Measurements from ENCODE around the gene GREB1.

- TF ChIP-seq CTCF (IDR thresholded peaks at IDR 0.05), result no peak
- no peak for TF ChIP-seq EZH2 (IDR thresholded peaks at IDR 0.05; ENCODE audit: borderline replicate concordance, insufficient read depth, low read depth, low read length, poor library complexity, severe bottlenecking)
Observed at GRCh38 chr2:11634584-11634983, 100.7 kb downstream of the GREB1 start.

Data from B cell (primary cell).